GM23338 (cell line): Measurements from ENCODE around the gene SMURF1. TPM values are rescaled to one million over a fixed set of nuclear protein-coding genes. Genes with fewer than 3 reads are reported as not detected.

ENCODE experiments used
- ATAC-seq: fragments of 200-7000 bp; cut with Tn5 transposase; 3 replicates; pipeline ENCODE4 v1.9.1; 2020
- DNase-seq: peaks from one replicate; pipeline ENCODE4 v3.0.0-alpha.2; 2015; ENCODE audit warnings: low spot score
- H2AFZ ChIP-seq: fragments of 200-600 bp; sonication (generic); 2 replicates; pipeline ENCODE4 v1.8.0; 2016; ENCODE audit warnings: antibody characterized with exemption, mild to moderate bottlenecking, moderate library complexity
- H3F3A ChIP-seq: fragments of 200-600 bp; sonication (generic); replicated peaks from 2 replicates; pipeline ENCODE4 v1.8.0; 2017; ENCODE audit warnings: antibody characterized with exemption, mixed run types, low read depth
- H3K27ac ChIP-seq: fragments of 200-600 bp; sonication (generic); 2 replicates; pipeline ENCODE4 v1.6.1; 2016; ENCODE audit warnings: low read depth
- H3K27me3 ChIP-seq: fragments of 200-600 bp; sonication (generic); 2 replicates; pipeline ENCODE4 v1.8.0; 2016; ENCODE audit warnings: mild to moderate bottlenecking, mixed run types, moderate library complexity; ENCODE audit not compliant: insufficient read depth
- H3K36me3 ChIP-seq: fragments of 200-600 bp; sonication (generic); 2 replicates; pipeline ENCODE4 v1.8.0; 2016; ENCODE audit warnings: mild to moderate bottlenecking; ENCODE audit not compliant: insufficient read depth
- H3K4me1 ChIP-seq: fragments of 200-600 bp; sonication (generic); 2 replicates; pipeline ENCODE4 v1.8.0; 2016; ENCODE audit warnings: mild to moderate bottlenecking, moderate library complexity; ENCODE audit not compliant: insufficient read depth
- H3K4me2 ChIP-seq: fragments of 200-600 bp; sonication (generic); 2 replicates; pipeline ENCODE4 v1.7.1; 2017; ENCODE audit warnings: mixed run types
- H3K4me3 ChIP-seq: fragments of 200-600 bp; sonication (generic); 2 replicates; pipeline ENCODE4 v1.6.1; 2016; ENCODE audit warnings: mixed run types
- H3K79me2 ChIP-seq: fragments of 200-600 bp; sonication (generic); replicated peaks from 2 replicates; pipeline ENCODE4 v1.8.0; 2017; ENCODE audit warnings: mild to moderate bottlenecking; ENCODE audit not compliant: insufficient read depth
- H3K9me2 ChIP-seq: fragments of 200-600 bp; sonication (generic); 2 replicates; pipeline ENCODE4 v1.8.0; 2017; ENCODE audit not compliant: insufficient read depth
- H4K20me1 ChIP-seq: fragments of 200-600 bp; sonication (generic); replicated peaks from 2 replicates; pipeline ENCODE4 v1.8.0; 2017; ENCODE audit warnings: mild to moderate bottlenecking; ENCODE audit not compliant: insufficient read depth
- H3K27ac Mint-ChIP-seq: 2 replicates; pipeline ENCODE4 v1.8.0; 2020; ENCODE audit warnings: inconsistent platforms, mild to moderate bottlenecking, moderate library complexity, mixed read lengths
- H3K27me3 Mint-ChIP-seq: 3 replicates; pipeline ENCODE4 v1.8.0; 2022; ENCODE audit warnings: low read depth, mild to moderate bottlenecking, moderate library complexity, mixed read lengths, inconsistent platforms; ENCODE audit not compliant: insufficient read depth, poor library complexity
- H3K36me3 Mint-ChIP-seq: 3 replicates; pipeline ENCODE4 v1.8.0; 2021; ENCODE audit warnings: low read depth, mild to moderate bottlenecking, inconsistent platforms, moderate library complexity, mixed read lengths
- H3K4me1 Mint-ChIP-seq: 3 replicates; pipeline ENCODE4 v1.8.0; 2020; ENCODE audit warnings: mild to moderate bottlenecking, inconsistent platforms, mixed read lengths
- H3K4me3 Mint-ChIP-seq: 3 replicates; pipeline ENCODE4 v1.8.0; 2021; ENCODE audit warnings: moderate library complexity, mild to moderate bottlenecking, inconsistent platforms, mixed read lengths
- H3K9me3 Mint-ChIP-seq: 3 replicates; pipeline ENCODE4 v1.8.0; 2020; ENCODE audit warnings: moderate library complexity, mild to moderate bottlenecking, inconsistent platforms, mixed read lengths
- CTCF ChIP-seq, 2 experiments: fragments of 200-600 bp in 1 of 2; sonication (generic) in 1 of 2; conservative IDR thresholded peaks; 2 replicates each; pipeline versions ENCODE4 v1.5.1 to v1.6.1; 2016 to 2017; ENCODE audit warnings: antibody characterized with exemption in 2 of 2, low read depth in 2 of 2, mild to moderate bottlenecking in 2 of 2, moderate library complexity in 1 of 2
- ETS1 ChIP-seq: IDR thresholded peaks from 2 replicates; pipeline ENCODE4 v1.6.1; 2016; ENCODE audit warnings: antibody characterized with exemption
- EZH2phosphoT487 ChIP-seq: fragments of 200-600 bp; sonication (generic); IDR thresholded peaks from one replicate; pipeline ENCODE4 v1.8.1; 2018; ENCODE audit warnings: antibody characterized with exemption; ENCODE audit not compliant: unreplicated experiment
- NANOG ChIP-seq: IDR thresholded peaks from 2 replicates; pipeline ENCODE4 v1.6.1; 2016; ENCODE audit warnings: antibody characterized with exemption, borderline replicate concordance
- POLR2AphosphoS5 ChIP-seq: IDR thresholded peaks from 2 replicates; pipeline ENCODE4 v1.6.1; 2016; ENCODE audit warnings: antibody characterized with exemption, low read depth
- ZNF114 ChIP-seq: fragments of 250-450 bp; sonication (Bioruptor Pico); IDR thresholded peaks from 2 replicates; pipeline ENCODE4 v1.5.0; 2020; ENCODE audit warnings: mild to moderate bottlenecking, moderate library complexity
- ZNF331 ChIP-seq: fragments of 250-450 bp; sonication (Bioruptor Pico); IDR thresholded peaks from 2 replicates; pipeline ENCODE4 v1.5.0; 2020; ENCODE audit warnings: low read depth, mild to moderate bottlenecking, moderate library complexity
- polyA plus RNA-seq: library from polyadenylated mRNA; unstranded; fragments of >200 nt; fragmentation: Nextera tagmentation; extraction: Ambion mirVana; gene quantifications from 2 replicates; pipeline ENCODE4 v1.2.1, GENCODE V29; 2016
- total RNA-seq: library from RNA; depleted of rRNA; stranded (reverse); fragments of >200 nt; shearing (Covaris generic); gene quantifications from 2 replicates; pipeline ENCODE4 v1.2.3, GENCODE V29; 2014
- TF ChIP-seq, protein P1 (sequence below): fragments of 250-450 bp; sonication (Bioruptor Pico); IDR thresholded peaks from 2 replicates; pipeline ENCODE4 v1.5.0; 2020; ENCODE audit warnings: mild to moderate bottlenecking, moderate library complexity

SMURF1 gene
- total and polyA plus RNA-seq, 2 experiments from 2014 or later: 5.8 to 23.9 TPM

DNA sequence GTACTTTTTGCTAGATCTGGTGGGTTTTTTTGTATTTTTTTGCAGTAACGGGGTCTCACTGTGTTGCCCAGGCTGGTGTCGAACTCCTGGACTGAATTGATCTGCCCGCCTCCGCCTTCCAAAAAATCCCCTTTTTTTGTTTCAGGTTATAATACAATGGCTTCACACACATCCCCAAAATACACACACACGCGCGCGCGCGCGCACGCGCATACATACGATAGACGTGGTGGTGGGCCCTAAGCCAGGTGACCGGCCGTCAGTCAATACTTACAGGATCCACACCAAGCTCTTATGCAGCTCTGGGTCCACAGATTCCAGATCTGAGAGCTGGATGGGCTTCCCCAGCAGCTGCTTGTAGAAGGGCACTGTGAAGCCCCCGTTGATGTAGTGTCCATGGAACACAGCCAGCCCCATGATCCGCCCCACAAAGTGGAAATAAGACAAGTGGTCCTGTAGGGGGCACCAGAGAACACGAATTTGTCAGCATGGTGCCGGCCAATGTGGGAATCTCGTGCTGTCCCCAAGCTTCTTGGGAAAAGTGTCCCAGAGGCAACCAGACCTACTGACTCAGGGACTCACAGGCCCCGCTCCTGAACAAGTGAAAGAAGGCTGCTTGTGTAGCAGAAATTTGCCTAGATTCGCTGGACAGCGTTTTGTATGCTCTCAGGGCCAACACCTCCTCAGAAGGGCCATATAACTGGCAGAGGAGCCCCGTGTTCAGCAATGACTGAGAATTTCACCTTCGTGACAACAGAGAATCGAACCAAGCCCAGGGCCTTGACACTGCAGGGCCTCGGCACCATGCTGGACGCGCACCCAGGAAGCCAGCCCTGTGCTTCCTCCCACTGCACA, 103.6 kb downstream of the SMURF1 start:
- H3F3A ChIP-seq: 0 out of 2 replicates have a peak, but pooled peaks cover 4% of the 10 kb centered on the region
- no peaks in the 10 kb centered on the region for H3K4me1 ChIP-seq
- DNase-seq (peak; percentile 96), ATAC-seq (peak; percentile 80)
- no peak overlapping the region for H2AFZ ChIP-seq
- Mint-ChIP-seq H3K27ac (peak overlapping the region; percentile 95), H3K27me3 (peaks cover 19% of the 10 kb centered on the region), H3K4me3 (no peak overlapping the region), H3K4me1 (0 out of 3 replicates have a peak, but pooled peaks cover 3% of the 10 kb centered on the region), H3K36me3 (peaks cover 82% of the 10 kb centered on the region), H3K9me3 (no peaks in the 10 kb centered on the region)
- H4K20me1 ChIP-seq: peaks cover 7% of the 10 kb centered on the region; the same call in 1 of the 2 replicates
- H3K79me2 ChIP-seq: peaks cover 6% of the 10 kb centered on the region; the same call in 1 of the 2 replicates
- no peaks in the 10 kb centered on the region for H3K27me3 ChIP-seq
- no peak for TF ChIP-seq ZNF114 (CRISPR knock-in tag)
- TF ChIP-seq NANOG: no peak
- no peak for TF ChIP-seq ETS1
- TF ChIP-seq EZH2phosphoT487: no peak
- TF ChIP-seq, protein P1, sequence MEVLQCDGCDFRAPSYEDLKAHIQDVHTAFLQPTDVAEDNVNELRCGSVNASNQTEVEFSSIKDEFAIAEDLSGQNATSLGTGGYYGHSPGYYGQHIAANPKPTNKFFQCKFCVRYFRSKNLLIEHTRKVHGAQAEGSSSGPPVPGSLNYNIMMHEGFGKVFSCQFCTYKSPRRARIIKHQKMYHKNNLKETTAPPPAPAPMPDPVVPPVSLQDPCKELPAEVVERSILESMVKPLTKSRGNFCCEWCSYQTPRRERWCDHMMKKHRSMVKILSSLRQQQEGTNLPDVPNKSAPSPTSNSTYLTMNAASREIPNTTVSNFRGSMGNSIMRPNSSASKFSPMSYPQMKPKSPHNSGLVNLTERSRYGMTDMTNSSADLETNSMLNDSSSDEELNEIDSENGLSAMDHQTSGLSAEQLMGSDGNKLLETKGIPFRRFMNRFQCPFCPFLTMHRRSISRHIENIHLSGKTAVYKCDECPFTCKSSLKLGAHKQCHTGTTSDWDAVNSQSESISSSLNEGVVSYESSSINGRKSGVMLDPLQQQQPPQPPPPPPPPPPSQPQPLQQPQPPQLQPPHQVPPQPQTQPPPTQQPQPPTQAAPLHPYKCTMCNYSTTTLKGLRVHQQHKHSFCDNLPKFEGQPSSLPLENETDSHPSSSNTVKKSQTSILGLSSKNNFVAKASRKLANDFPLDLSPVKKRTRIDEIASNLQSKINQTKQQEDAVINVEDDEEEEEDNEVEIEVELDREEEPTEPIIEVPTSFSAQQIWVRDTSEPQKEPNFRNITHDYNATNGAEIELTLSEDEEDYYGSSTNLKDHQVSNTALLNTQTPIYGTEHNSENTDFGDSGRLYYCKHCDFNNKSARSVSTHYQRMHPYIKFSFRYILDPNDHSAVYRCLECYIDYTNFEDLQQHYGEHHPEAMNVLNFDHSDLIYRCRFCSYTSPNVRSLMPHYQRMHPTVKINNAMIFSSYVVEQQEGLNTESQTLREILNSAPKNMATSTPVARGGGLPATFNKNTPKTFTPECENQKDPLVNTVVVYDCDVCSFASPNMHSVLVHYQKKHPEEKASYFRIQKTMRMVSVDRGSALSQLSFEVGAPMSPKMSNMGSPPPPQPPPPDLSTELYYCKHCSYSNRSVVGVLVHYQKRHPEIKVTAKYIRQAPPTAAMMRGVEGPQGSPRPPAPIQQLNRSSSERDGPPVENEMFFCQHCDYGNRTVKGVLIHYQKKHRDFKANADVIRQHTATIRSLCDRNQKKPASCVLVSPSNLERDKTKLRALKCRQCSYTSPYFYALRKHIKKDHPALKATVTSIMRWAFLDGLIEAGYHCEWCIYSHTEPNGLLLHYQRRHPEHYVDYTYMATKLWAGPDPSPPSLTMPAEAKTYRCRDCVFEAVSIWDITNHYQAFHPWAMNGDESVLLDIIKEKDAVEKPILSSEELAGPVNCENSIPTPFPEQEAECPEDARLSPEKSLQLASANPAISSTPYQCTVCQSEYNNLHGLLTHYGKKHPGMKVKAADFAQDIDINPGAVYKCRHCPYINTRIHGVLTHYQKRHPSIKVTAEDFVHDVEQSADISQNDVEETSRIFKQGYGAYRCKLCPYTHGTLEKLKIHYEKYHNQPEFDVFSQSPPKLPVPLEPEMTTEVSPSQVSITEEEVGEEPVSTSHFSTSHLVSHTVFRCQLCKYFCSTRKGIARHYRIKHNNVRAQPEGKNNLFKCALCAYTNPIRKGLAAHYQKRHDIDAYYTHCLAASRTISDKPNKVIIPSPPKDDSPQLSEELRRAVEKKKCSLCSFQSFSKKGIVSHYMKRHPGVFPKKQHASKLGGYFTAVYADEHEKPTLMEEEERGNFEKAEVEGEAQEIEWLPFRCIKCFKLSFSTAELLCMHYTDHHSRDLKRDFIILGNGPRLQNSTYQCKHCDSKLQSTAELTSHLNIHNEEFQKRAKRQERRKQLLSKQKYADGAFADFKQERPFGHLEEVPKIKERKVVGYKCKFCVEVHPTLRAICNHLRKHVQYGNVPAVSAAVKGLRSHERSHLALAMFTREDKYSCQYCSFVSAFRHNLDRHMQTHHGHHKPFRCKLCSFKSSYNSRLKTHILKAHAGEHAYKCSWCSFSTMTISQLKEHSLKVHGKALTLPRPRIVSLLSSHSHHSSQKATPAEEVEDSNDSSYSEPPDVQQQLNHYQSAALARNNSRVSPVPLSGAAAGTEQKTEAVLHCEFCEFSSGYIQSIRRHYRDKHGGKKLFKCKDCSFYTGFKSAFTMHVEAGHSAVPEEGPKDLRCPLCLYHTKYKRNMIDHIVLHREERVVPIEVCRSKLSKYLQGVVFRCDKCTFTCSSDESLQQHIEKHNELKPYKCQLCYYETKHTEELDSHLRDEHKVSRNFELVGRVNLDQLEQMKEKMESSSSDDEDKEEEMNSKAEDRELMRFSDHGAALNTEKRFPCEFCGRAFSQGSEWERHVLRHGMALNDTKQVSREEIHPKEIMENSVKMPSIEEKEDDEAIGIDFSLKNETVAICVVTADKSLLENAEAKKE: no peak
- TF ChIP-seq POLR2AphosphoS5: no peak
- peak; percentile 71 to 93 for TF ChIP-seq CTCF (conservative IDR thresholded peaks at IDR 0.05; ENCODE audit: low read depth in 2 of 2)
- no peak for TF ChIP-seq ZNF331 (CRISPR knock-in tag)
- no peak overlapping the region for H3K4me3 ChIP-seq
- H3K27ac ChIP-seq: peak overlapping the region; percentile 69; the same call in 1 of the 2 replicates
- no peaks in the 10 kb centered on the region for H3K9me2 ChIP-seq
- H3K36me3 ChIP-seq: peaks cover 35% of the 10 kb centered on the region; the same call in 1 of the 2 replicates
- no peak overlapping the region for H3K4me2 ChIP-seq
